Measurements from ENCODE around the gene CAST. TPM values are rescaled to one million over a fixed set of nuclear protein-coding genes. Genes with fewer than 3 reads are reported as not detected.
A peak's percentile ranks its signal among the peaks of the same experiment; 100 is the strongest.
"Not testable (repeated sequence)": the region's sequence is repeated elsewhere in the genome, so short reads cannot be mapped to it uniquely, and the experiment has no call there.

Gene CAST, protein sequence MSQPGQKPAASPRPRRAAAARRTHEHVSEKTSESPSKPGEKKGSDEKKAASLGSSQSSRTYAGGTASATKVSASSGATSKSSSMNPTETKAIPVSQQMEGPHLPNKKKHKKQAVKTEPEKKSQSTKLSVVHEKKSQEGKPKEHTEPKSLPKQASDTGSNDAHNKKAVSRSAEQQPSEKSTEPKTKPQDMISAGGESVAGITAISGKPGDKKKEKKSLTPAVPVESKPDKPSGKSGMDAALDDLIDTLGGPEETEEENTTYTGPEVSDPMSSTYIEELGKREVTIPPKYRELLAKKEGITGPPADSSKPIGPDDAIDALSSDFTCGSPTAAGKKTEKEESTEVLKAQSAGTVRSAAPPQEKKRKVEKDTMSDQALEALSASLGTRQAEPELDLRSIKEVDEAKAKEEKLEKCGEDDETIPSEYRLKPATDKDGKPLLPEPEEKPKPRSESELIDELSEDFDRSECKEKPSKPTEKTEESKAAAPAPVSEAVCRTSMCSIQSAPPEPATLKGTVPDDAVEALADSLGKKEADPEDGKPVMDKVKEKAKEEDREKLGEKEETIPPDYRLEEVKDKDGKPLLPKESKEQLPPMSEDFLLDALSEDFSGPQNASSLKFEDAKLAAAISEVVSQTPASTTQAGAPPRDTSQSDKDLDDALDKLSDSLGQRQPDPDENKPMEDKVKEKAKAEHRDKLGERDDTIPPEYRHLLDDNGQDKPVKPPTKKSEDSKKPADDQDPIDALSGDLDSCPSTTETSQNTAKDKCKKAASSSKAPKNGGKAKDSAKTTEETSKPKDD
- total RNA-seq (2014; rRNA removed; shearing (Covaris generic)) = 56.6 and 61.0 TPM in 2 replicates

DNA sequence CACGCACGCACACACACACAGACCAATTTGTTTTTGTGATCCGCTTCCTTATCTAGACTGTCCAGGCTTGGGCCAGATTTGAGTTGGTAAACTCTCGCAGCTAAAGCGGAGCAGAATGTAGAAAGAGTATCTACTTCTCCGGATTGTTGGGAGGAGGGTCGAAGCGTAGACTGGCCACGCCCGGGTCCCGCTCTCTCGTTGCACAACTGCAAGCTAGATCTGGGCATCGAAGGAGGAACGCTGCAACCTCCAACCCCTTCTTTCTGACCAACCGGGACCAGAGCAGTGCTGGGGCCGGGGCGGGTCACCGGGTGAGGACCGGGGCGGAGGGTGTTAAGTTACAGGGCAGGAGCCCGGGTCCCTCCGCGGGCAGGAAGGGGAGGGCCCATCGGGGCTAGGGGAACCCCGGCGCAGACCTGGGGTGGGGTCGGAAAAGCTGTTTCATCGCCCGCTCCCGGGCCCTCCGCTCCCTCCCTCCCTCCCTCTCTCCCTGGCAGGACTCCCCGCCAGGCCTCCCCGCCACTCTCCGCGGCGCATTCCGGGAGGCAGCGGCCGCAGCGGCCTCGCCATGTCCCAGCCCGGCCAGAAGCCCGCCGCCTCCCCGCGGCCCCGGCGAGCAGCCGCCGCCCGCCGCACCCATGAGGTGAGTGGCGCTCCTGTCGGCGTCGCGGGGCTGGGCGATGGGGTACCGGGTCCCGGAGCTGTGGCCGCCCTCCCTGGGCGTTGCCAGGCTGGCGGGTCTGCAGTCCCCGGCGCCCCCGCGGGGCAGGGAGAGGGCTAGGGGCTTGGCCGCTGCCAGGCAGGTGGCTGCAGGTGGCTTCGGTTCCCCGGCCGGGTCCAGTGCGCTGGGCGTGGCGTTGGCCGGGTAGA is at the start of gene CAST:
Gene CAST, plus strand, starts transcription at position 522 of the 870 bp plus-strand sequence. Its CDS starts 47 bp downstream, at position 569.
- H3K27me3 ChIP-seq = no peaks in the 10 kb centered on the region
- H3K4me3 ChIP-seq = peak within 1 kb of the TSS; percentile 85
- H3K36me3 ChIP-seq = no peaks in the 10 kb centered on the region
- H3K27ac ChIP-seq = peak within 1 kb of the TSS; percentile 28; the same call in 1 of the 2 replicates
- H3K4me1 ChIP-seq = peaks cover 20% of the 10 kb centered on the region
- peak; percentile 83 to 84 for DNase-seq
- H3K9me3 ChIP-seq (replicated peaks) = no peaks in the 10 kb centered on the region

- Histone ChIP-seq H3K27ac (no peak overlapping the region), H3K4me3 (peak overlapping the region; percentile 24)
- peak; percentile 54 to 85 for DNase-seq
These were observed 48.0 kb upstream of the CAST start for GRCh38 chr5:96614110-96614691.

GRCh38 chr5:96615223-96615622 is 47.0 kb upstream of the CAST start:
- Histone ChIP-seq H3K27me3 (no peaks in the 10 kb centered on the region; the same call in 1 of the 2 replicates), H3K4me1 (peaks cover 4% of the 10 kb centered on the region; the same call in 1 of the 2 replicates), H3K4me3 (no peak overlapping the region), H3K36me3 (no peaks in the 10 kb centered on the region), H3K27ac (no peak overlapping the region), H3K9me3 (replicated peaks) (no peaks in the 10 kb centered on the region)
- peak in 1 of 2 experiments; percentile 4 for DNase-seq

More at GRCh38 chr5:96614110-96614691, 48.0 kb upstream of the CAST start:
- Histone ChIP-seq H3K27me3 (no peaks in the 10 kb centered on the region; the same call in 1 of the 2 replicates), H3K9me3 (replicated peaks) (no peaks in the 10 kb centered on the region), H3K36me3 (no peaks in the 10 kb centered on the region), H3K4me1 (peaks cover 4% of the 10 kb centered on the region; the same call in 1 of the 2 replicates)

DNA sequence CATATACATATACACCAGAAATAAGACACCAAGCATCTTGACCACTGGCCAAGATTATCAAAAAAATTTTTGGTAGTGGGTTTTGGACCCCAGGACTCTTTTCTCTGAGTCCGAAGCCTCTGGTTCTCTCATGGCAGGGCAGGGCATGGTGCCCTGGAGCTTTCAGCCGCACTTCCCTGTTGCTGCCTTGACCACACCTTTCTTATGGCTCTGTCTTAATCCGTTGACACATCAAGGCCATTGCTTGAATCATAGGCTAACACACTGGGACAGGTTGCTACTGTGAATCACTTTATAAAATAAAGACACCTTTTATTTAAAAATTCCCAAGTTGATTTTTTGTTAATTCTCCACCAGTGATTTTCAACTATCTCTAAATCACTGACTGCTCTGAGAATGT is 45.4 kb upstream of the CAST start:
- Histone ChIP-seq H3K4me3 (no peak overlapping the region), H3K36me3 (no peaks in the 10 kb centered on the region), H3K27me3 (no peaks in the 10 kb centered on the region; the same call in 1 of the 2 replicates), H3K9me3 (replicated peaks) (no peaks in the 10 kb centered on the region), H3K4me1 (peaks cover 4% of the 10 kb centered on the region; the same call in 1 of the 2 replicates), H3K27ac (no peak overlapping the region)
- DNase-seq = no peak

GRCh38 chr5:96618311-96619016 is 43.7 kb upstream of the CAST start:
- H3K4me1 ChIP-seq; H3K27ac ChIP-seq; H3K4me3 ChIP-seq; H3K36me3 ChIP-seq; H3K9me3 ChIP-seq (replicated peaks); DNase-seq; H3K27me3 ChIP-seq: not testable (repeated sequence)

DNA sequence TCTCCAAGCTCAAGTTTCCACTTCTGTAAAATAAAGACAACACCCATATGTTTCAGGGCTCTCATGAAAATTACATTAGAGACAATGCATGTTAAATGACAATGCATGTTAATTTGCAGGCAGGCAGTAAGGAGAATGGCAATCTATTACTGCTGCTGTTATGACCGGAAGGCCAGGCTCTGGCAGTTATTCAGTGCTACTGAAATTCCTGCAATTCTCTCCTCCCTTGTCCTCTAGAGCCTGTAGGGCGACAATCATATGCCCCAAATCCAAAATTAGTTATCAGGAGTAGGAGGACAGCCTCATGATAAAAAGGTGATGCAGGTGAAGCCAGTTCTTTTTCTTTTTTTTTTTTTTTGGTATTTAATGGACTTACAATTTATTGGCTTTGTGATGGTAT is 42.2 kb upstream of the CAST start:
- Histone ChIP-seq H3K4me3 (no peak overlapping the region), H3K27me3 (no peaks in the 10 kb centered on the region), H3K36me3 (no peaks in the 10 kb centered on the region), H3K4me1 (no peaks in the 10 kb centered on the region), H3K9me3 (replicated peaks) (no peaks in the 10 kb centered on the region), H3K27ac (no peak overlapping the region)
- DNase-seq = no peak

- H3K4me1 ChIP-seq = peaks cover 2% of the 10 kb centered on the region
- no peaks in the 10 kb centered on the region for H3K9me3 ChIP-seq (replicated peaks)
- no peak overlapping the region for H3K4me3 ChIP-seq
- no peak overlapping the region for H3K27ac ChIP-seq
- DNase-seq = no peak
- H3K27me3 ChIP-seq = no peaks in the 10 kb centered on the region
- H3K36me3 ChIP-seq = no peaks in the 10 kb centered on the region
These were observed 37.6 kb upstream of the CAST start for GRCh38 chr5:96624596-96624995.

- Histone ChIP-seq H3K36me3 (no peaks in the 10 kb centered on the region), H3K4me1 (peaks cover 9% of the 10 kb centered on the region), H3K27me3 (no peaks in the 10 kb centered on the region), H3K4me3 (no peak overlapping the region), H3K9me3 (replicated peaks) (no peaks in the 10 kb centered on the region), H3K27ac (no peak overlapping the region)
- DNase-seq = no peak
These were observed 36.8 kb upstream of the CAST start for GRCh38 chr5:96625365-96625764.

DNA sequence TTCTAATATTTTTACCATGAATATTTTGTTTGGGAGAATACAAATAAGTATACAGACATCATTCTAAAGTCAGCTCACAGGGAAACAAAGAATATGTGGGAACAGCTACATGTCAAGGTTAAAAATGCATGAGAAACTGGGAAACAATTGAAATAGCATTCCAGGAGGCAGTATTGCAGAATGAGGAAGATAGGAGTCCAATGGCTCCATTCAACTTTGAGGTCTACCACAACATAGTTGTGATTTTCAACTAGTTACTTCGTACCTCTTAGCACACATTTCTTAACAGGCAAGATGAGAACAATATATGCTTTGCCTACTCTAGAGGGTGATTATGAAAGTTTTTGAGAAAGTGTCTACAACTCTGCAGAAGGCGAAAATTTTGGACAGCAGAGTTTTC is 35.2 kb upstream of the CAST start:
- Histone ChIP-seq H3K27me3 (no peaks in the 10 kb centered on the region), H3K36me3 (no peaks in the 10 kb centered on the region), H3K4me3 (no peak overlapping the region), H3K4me1 (peaks cover 9% of the 10 kb centered on the region), H3K9me3 (replicated peaks) (no peaks in the 10 kb centered on the region), H3K27ac (no peak overlapping the region)
- DNase-seq = no peak

DNA sequence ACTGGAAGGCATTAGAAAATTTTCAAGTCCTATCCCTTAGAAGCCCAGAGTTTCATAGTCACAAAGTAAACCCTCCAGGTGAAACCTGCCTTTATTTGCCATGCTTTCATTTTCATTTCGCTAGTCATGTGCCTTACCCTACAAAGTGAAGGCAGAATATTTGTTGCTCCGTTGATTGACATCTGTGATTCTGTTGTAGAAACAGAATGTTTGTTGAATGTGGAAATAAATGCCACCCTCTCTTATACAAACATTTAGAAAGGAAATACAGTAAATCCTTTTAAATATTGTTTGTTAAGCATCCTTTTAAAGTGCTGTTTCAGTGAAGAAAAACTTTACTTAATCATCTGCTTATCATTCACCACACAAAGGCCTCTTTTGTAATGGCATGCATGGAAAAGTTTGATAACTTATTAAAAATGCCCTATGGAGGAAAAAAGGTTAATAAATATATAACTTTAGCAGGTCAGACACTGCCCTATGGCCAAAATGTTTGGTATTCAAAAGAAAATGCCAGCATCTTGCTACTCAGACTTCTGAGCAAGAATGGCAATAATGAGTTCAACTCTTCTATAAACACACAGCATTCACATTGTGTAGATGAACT is 34.3 kb upstream of the CAST start:
- Histone ChIP-seq H3K9me3 (replicated peaks) (no peaks in the 10 kb centered on the region), H3K36me3 (no peaks in the 10 kb centered on the region), H3K4me3 (no peak overlapping the region), H3K27ac (no peak overlapping the region), H3K27me3 (no peaks in the 10 kb centered on the region), H3K4me1 (peaks cover 9% of the 10 kb centered on the region)
- no peak for DNase-seq

DNA sequence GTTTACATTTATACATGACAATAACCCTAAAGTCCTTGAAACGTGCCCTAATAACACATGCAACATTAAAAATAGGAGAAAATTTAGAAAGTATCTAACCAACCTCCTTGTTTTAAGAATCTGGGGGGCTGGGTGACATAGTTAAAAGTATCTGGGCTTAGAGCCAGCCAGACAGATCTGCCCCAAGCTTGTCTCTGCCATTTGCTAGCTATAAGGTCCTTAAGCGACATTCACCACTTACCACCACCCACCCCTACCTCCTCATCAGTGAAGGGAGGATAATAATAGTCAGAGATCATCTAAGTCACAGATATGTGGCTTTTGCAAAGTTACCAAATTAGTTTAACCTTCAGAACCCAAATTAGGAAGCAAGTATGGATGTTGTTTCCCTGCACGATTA is 33.8 kb upstream of the CAST start:
- Histone ChIP-seq H3K27ac (no peak overlapping the region), H3K9me3 (replicated peaks) (no peaks in the 10 kb centered on the region), H3K27me3 (no peaks in the 10 kb centered on the region), H3K4me3 (no peak overlapping the region), H3K4me1 (peaks cover 9% of the 10 kb centered on the region), H3K36me3 (no peaks in the 10 kb centered on the region)
- no peak for DNase-seq

- no peaks in the 10 kb centered on the region for H3K9me3 ChIP-seq (replicated peaks)
- H3K36me3 ChIP-seq = no peaks in the 10 kb centered on the region
- DNase-seq = peak; percentile 35 to 62
- no peak overlapping the region for H3K27ac ChIP-seq
- H3K4me1 ChIP-seq = peaks cover 9% of the 10 kb centered on the region
- no peak overlapping the region for H3K4me3 ChIP-seq
- H3K27me3 ChIP-seq = no peaks in the 10 kb centered on the region
These were observed 32.4 kb upstream of the CAST start for GRCh38 chr5:96629774-96630173.

- no peak overlapping the region for H3K4me3 ChIP-seq
- DNase-seq = no peak
These were observed 28.4 kb upstream of the CAST start for GRCh38 chr5:96633820-96634219.

More at GRCh38 chr5:96633820-96634219, 28.4 kb upstream of the CAST start:
- peaks cover 9% of the 10 kb centered on the region for H3K4me1 ChIP-seq
- no peak overlapping the region for H3K27ac ChIP-seq
- H3K36me3 ChIP-seq = no peaks in the 10 kb centered on the region
- H3K27me3 ChIP-seq = no peaks in the 10 kb centered on the region
- H3K9me3 ChIP-seq (replicated peaks) = no peaks in the 10 kb centered on the region
